Endothelial cell (in vitro differentiated cells): ENCODE results near the gene DAPK1. TPM values are rescaled to one million over a fixed set of nuclear protein-coding genes. Genes with fewer than 3 reads are reported as not detected.

ENCODE experiments used
- DNase-seq: peaks from one replicate; pipeline ENCODE4 v3.0.0; 2021; ENCODE audit warnings: low spot score
- H3K27ac Mint-ChIP-seq: one replicate; pipeline ENCODE4 v1.8.0; 2021; ENCODE audit warnings: mixed read lengths, inconsistent platforms; ENCODE audit not compliant: unreplicated experiment
- H3K27me3 Mint-ChIP-seq: one replicate; pipeline ENCODE4 v1.8.0; 2021; ENCODE audit warnings: mild to moderate bottlenecking, moderate library complexity, mixed read lengths, inconsistent platforms; ENCODE audit not compliant: unreplicated experiment
- H3K36me3 Mint-ChIP-seq: one replicate; pipeline ENCODE4 v1.8.0; 2021; ENCODE audit warnings: mild to moderate bottlenecking, low read depth, mixed read lengths, inconsistent platforms; ENCODE audit not compliant: unreplicated experiment
- H3K4me1 Mint-ChIP-seq: one replicate; pipeline ENCODE4 v1.8.0; 2021; ENCODE audit warnings: mild to moderate bottlenecking, mixed read lengths, inconsistent platforms; ENCODE audit not compliant: unreplicated experiment
- H3K4me3 Mint-ChIP-seq: one replicate; pipeline ENCODE4 v1.8.0; 2021; ENCODE audit warnings: mild to moderate bottlenecking, mixed read lengths, inconsistent platforms; ENCODE audit not compliant: unreplicated experiment
- H3K9me3 Mint-ChIP-seq: one replicate; pipeline ENCODE4 v1.8.0; 2021; ENCODE audit warnings: mixed read lengths, inconsistent platforms; ENCODE audit not compliant: unreplicated experiment
- CTCF ChIP-seq: fragments of 200-600 bp; sonication (generic); IDR thresholded peaks from one replicate; pipeline ENCODE4 v1.5.0; 2021; ENCODE audit warnings: antibody characterized with exemption; ENCODE audit not compliant: unreplicated experiment
- total RNA-seq: library from RNA; stranded (reverse); fragmentation: NEBNext Ultra II Directional; extraction: Animal tissue kit (Norgen Biotek cat#: 25700); gene quantifications from one replicate; pipeline ENCODE4 v1.2.1, GENCODE V29; 2021; ENCODE audit not compliant: unreplicated experiment

Gene DAPK1
- total RNA-seq, 1 donor from 2014 or later = 36.8 TPM

GRCh38 chr9:87551772-87552217 lies 54.1 kb downstream of the DAPK1 start:
- TF ChIP-seq CTCF = no peak
- DNase-seq = no peak
- peaks cover 5% of the 10 kb centered on the region for H3K4me1 Mint-ChIP-seq
- H3K36me3 Mint-ChIP-seq = no peaks in the 10 kb centered on the region
- H3K27me3 Mint-ChIP-seq = no peaks in the 10 kb centered on the region
- no peak overlapping the region for H3K4me3 Mint-ChIP-seq
- no peak overlapping the region for H3K27ac Mint-ChIP-seq
- no peaks in the 10 kb centered on the region for H3K9me3 Mint-ChIP-seq

DNA sequence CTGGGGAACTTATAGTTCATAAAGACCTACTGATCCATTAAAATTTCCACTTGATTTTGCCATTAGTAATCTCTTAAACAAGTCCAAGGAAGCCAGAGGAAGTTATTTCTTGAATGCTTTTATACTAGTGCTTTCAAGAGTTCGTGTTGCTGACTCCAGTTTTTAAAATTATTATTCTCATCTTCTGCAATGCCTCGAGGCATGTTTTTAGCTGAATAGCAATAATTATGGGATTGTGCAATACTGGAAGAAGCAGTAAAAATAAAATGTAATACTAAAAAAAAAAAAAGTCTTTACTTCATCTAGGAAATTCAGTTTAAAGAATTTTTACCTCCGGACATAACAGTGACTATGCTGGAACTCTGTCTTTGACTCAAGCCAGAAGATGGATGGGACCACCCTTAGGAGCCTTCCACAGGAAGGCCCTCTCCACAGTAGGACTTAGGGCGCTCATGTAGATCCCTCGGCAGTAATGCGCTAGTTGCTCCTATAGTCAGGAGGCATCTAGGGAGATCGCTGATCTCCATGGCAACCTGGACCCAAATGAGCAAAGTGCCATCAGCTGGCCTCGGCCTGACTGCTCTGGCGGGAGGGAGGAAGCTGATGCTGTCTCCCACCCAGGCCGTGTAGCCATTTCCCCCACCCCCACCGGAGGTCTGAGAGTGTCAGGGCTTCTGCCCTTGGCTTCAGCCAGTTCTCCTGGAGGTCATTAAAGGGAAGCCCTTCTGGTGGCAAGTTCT lies 56.7 kb downstream of the DAPK1 start:
- no peak overlapping the region for H3K4me3 Mint-ChIP-seq
- no peaks in the 10 kb centered on the region for H3K9me3 Mint-ChIP-seq
- H3K36me3 Mint-ChIP-seq = no peaks in the 10 kb centered on the region
- no peaks in the 10 kb centered on the region for H3K27me3 Mint-ChIP-seq
- no peak for DNase-seq
- no peak overlapping the region for H3K27ac Mint-ChIP-seq
- TF ChIP-seq CTCF = no peak
- peaks cover 5% of the 10 kb centered on the region for H3K4me1 Mint-ChIP-seq

- no peak for DNase-seq
- TF ChIP-seq CTCF = no peak
- Mint-ChIP-seq H3K36me3 (no peaks in the 10 kb centered on the region), H3K27ac (no peak overlapping the region), H3K9me3 (no peaks in the 10 kb centered on the region), H3K4me1 (peaks cover 5% of the 10 kb centered on the region), H3K4me3 (no peak overlapping the region), H3K27me3 (no peaks in the 10 kb centered on the region)
Observed at GRCh38 chr9:87554976-87555375, 57.3 kb downstream of the DAPK1 start.

DNA sequence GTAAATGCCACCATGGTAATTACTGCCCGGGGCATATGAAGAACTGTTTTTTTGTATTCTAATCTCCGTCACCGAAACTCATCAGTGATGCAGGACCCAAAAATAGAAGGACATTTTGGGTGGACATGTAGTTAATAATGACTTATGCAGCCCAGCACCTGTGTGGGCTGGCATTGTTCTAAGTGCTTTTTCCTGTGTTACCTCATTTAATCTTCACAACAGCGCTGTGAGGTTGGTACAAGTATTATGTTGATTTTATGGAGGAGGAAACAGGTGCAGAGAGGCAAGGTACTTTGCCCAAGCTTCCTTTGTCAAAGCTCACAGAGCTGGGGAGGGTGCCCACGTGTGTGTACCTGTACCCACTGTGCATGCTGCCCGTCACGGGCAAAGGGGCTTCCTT lies 58.4 kb downstream of the DAPK1 start:
- H3K36me3 Mint-ChIP-seq = no peaks in the 10 kb centered on the region
- no peak overlapping the region for H3K4me3 Mint-ChIP-seq
- TF ChIP-seq CTCF = no peak
- peaks cover 5% of the 10 kb centered on the region for H3K4me1 Mint-ChIP-seq
- H3K27me3 Mint-ChIP-seq = peaks cover 2% of the 10 kb centered on the region
- DNase-seq = no peak
- no peak overlapping the region for H3K27ac Mint-ChIP-seq
- H3K9me3 Mint-ChIP-seq = no peaks in the 10 kb centered on the region

DNA sequence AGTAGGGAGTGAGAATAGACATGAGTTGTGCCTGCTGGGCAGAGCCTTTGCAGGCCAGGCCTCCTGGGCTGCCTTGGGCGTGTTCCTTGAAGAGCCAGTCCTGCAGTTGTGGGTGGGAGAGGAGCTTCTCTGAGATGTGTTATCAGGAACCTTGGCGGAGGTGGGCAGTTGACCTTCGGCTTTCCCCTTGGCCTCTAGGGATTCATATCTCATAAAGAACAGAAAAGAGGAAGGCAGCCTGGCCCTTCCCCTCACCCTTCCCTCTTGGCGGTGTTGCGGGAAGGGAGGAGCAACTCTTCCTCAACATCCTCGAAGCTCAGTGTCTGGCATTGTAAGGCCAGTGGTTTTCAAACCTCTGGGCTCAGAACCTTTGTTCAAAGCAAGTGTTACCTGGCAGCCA lies 59.2 kb downstream of the DAPK1 start:
- DNase-seq = no peak
- H3K36me3 Mint-ChIP-seq = no peaks in the 10 kb centered on the region
- no peak overlapping the region for H3K27ac Mint-ChIP-seq
- TF ChIP-seq CTCF = no peak
- H3K4me3 Mint-ChIP-seq = no peak overlapping the region
- H3K27me3 Mint-ChIP-seq = peaks cover 2% of the 10 kb centered on the region
- peaks cover 5% of the 10 kb centered on the region for H3K4me1 Mint-ChIP-seq
- H3K9me3 Mint-ChIP-seq = no peaks in the 10 kb centered on the region
